GM23338 (cell line): ENCODE measurements around the gene FAM13B. TPM values are rescaled to one million over a fixed set of nuclear protein-coding genes. Genes with fewer than 3 reads are reported as not detected.

ENCODE experiments used
- ATAC-seq: fragments of 200-7000 bp; cut with Tn5 transposase; 3 replicates; pipeline ENCODE4 v1.9.1; 2020
- DNase-seq: peaks from one replicate; pipeline ENCODE4 v3.0.0-alpha.2; 2015; ENCODE audit warnings: low spot score
- H2AFZ ChIP-seq: fragments of 200-600 bp; sonication (generic); 2 replicates; pipeline ENCODE4 v1.8.0; 2016; ENCODE audit warnings: antibody characterized with exemption, mild to moderate bottlenecking, moderate library complexity
- H3F3A ChIP-seq: fragments of 200-600 bp; sonication (generic); replicated peaks from 2 replicates; pipeline ENCODE4 v1.8.0; 2017; ENCODE audit warnings: antibody characterized with exemption, mixed run types, low read depth
- H3K27ac ChIP-seq: fragments of 200-600 bp; sonication (generic); 2 replicates; pipeline ENCODE4 v1.6.1; 2016; ENCODE audit warnings: low read depth
- H3K27me3 ChIP-seq: fragments of 200-600 bp; sonication (generic); 2 replicates; pipeline ENCODE4 v1.8.0; 2016; ENCODE audit warnings: mild to moderate bottlenecking, mixed run types, moderate library complexity; ENCODE audit not compliant: insufficient read depth
- H3K36me3 ChIP-seq: fragments of 200-600 bp; sonication (generic); 2 replicates; pipeline ENCODE4 v1.8.0; 2016; ENCODE audit warnings: mild to moderate bottlenecking; ENCODE audit not compliant: insufficient read depth
- H3K4me1 ChIP-seq: fragments of 200-600 bp; sonication (generic); 2 replicates; pipeline ENCODE4 v1.8.0; 2016; ENCODE audit warnings: mild to moderate bottlenecking, moderate library complexity; ENCODE audit not compliant: insufficient read depth
- H3K4me2 ChIP-seq: fragments of 200-600 bp; sonication (generic); 2 replicates; pipeline ENCODE4 v1.7.1; 2017; ENCODE audit warnings: mixed run types
- H3K4me3 ChIP-seq: fragments of 200-600 bp; sonication (generic); 2 replicates; pipeline ENCODE4 v1.6.1; 2016; ENCODE audit warnings: mixed run types
- H3K79me2 ChIP-seq: fragments of 200-600 bp; sonication (generic); replicated peaks from 2 replicates; pipeline ENCODE4 v1.8.0; 2017; ENCODE audit warnings: mild to moderate bottlenecking; ENCODE audit not compliant: insufficient read depth
- H3K9me2 ChIP-seq: fragments of 200-600 bp; sonication (generic); 2 replicates; pipeline ENCODE4 v1.8.0; 2017; ENCODE audit not compliant: insufficient read depth
- H4K20me1 ChIP-seq: fragments of 200-600 bp; sonication (generic); replicated peaks from 2 replicates; pipeline ENCODE4 v1.8.0; 2017; ENCODE audit warnings: mild to moderate bottlenecking; ENCODE audit not compliant: insufficient read depth
- H3K27ac Mint-ChIP-seq: 2 replicates; pipeline ENCODE4 v1.8.0; 2020; ENCODE audit warnings: inconsistent platforms, mild to moderate bottlenecking, moderate library complexity, mixed read lengths
- H3K27me3 Mint-ChIP-seq: 3 replicates; pipeline ENCODE4 v1.8.0; 2022; ENCODE audit warnings: low read depth, mild to moderate bottlenecking, moderate library complexity, mixed read lengths, inconsistent platforms; ENCODE audit not compliant: insufficient read depth, poor library complexity
- H3K36me3 Mint-ChIP-seq: 3 replicates; pipeline ENCODE4 v1.8.0; 2021; ENCODE audit warnings: low read depth, mild to moderate bottlenecking, inconsistent platforms, moderate library complexity, mixed read lengths
- H3K4me1 Mint-ChIP-seq: 3 replicates; pipeline ENCODE4 v1.8.0; 2020; ENCODE audit warnings: mild to moderate bottlenecking, inconsistent platforms, mixed read lengths
- H3K4me3 Mint-ChIP-seq: 3 replicates; pipeline ENCODE4 v1.8.0; 2021; ENCODE audit warnings: moderate library complexity, mild to moderate bottlenecking, inconsistent platforms, mixed read lengths
- H3K9me3 Mint-ChIP-seq: 3 replicates; pipeline ENCODE4 v1.8.0; 2020; ENCODE audit warnings: moderate library complexity, mild to moderate bottlenecking, inconsistent platforms, mixed read lengths
- CREB1 ChIP-seq: fragments of 250-450 bp; sonication (Bioruptor Pico); IDR thresholded peaks from 2 replicates; pipeline ENCODE4 v1.5.0; 2020; ENCODE audit warnings: low read depth, mild to moderate bottlenecking, moderate library complexity
- CTCF ChIP-seq, 2 experiments: fragments of 200-600 bp in 1 of 2; sonication (generic) in 1 of 2; conservative IDR thresholded peaks; 2 replicates each; pipeline versions ENCODE4 v1.5.1 to v1.6.1; 2016 to 2017; ENCODE audit warnings: antibody characterized with exemption in 2 of 2, low read depth in 2 of 2, mild to moderate bottlenecking in 2 of 2, moderate library complexity in 1 of 2
- EZH2phosphoT487 ChIP-seq: fragments of 200-600 bp; sonication (generic); IDR thresholded peaks from one replicate; pipeline ENCODE4 v1.8.1; 2018; ENCODE audit warnings: antibody characterized with exemption; ENCODE audit not compliant: unreplicated experiment
- NANOG ChIP-seq: IDR thresholded peaks from 2 replicates; pipeline ENCODE4 v1.6.1; 2016; ENCODE audit warnings: antibody characterized with exemption, borderline replicate concordance
- POLR2AphosphoS5 ChIP-seq: IDR thresholded peaks from 2 replicates; pipeline ENCODE4 v1.6.1; 2016; ENCODE audit warnings: antibody characterized with exemption, low read depth
- STAT1 ChIP-seq: IDR thresholded peaks from one replicate; pipeline ENCODE4 v1.6.1; 2016; ENCODE audit warnings: antibody characterized with exemption; ENCODE audit not compliant: unreplicated experiment
- ZNF114 ChIP-seq: fragments of 250-450 bp; sonication (Bioruptor Pico); IDR thresholded peaks from 2 replicates; pipeline ENCODE4 v1.5.0; 2020; ENCODE audit warnings: mild to moderate bottlenecking, moderate library complexity
- ZNF331 ChIP-seq: fragments of 250-450 bp; sonication (Bioruptor Pico); IDR thresholded peaks from 2 replicates; pipeline ENCODE4 v1.5.0; 2020; ENCODE audit warnings: low read depth, mild to moderate bottlenecking, moderate library complexity
- ZNF462 ChIP-seq: fragments of 250-450 bp; sonication (Bioruptor Pico); IDR thresholded peaks from 2 replicates; pipeline ENCODE4 v1.5.0; 2020; ENCODE audit warnings: mild to moderate bottlenecking, moderate library complexity
- polyA plus RNA-seq: library from polyadenylated mRNA; unstranded; fragments of >200 nt; fragmentation: Nextera tagmentation; extraction: Ambion mirVana; gene quantifications from 2 replicates; pipeline ENCODE4 v1.2.1, GENCODE V29; 2016
- total RNA-seq: library from RNA; depleted of rRNA; stranded (reverse); fragments of >200 nt; shearing (Covaris generic); gene quantifications from 2 replicates; pipeline ENCODE4 v1.2.3, GENCODE V29; 2014

FAM13B gene
- total and polyA plus RNA-seq, 2 experiments from 2014 or later, result 12.9 to 30.2 TPM

GRCh38 chr5:137959488-137959887 is 73.4 kb downstream of the FAM13B start (continued):
- no peak for TF ChIP-seq ZNF331 (CRISPR knock-in tag)
- no peak for TF ChIP-seq EZH2phosphoT487
- no peak for TF ChIP-seq CREB1 (CRISPR knock-in tag)
- TF ChIP-seq CTCF (conservative IDR thresholded peaks at IDR 0.05; ENCODE audit: low read depth in 2 of 2), result no peak
- TF ChIP-seq STAT1, result no peak
- no peak for TF ChIP-seq ZNF114 (CRISPR knock-in tag)

GRCh38 chr5:137957948-137958347 is 74.9 kb downstream of the FAM13B start:
- TF ChIP-seq STAT1 (no peak), CREB1 (CRISPR knock-in tag) (no peak), NANOG (no peak)
- no peak overlapping the region for H3K27ac Mint-ChIP-seq
- no peak for ATAC-seq

GRCh38 chr5:137954131-137954879 is 78.6 kb downstream of the FAM13B start:
- H3F3A ChIP-seq, result no peaks in the 10 kb centered on the region
- H3K36me3 ChIP-seq, result peaks cover 25% of the 10 kb centered on the region
- no peak overlapping the region for H3K4me2 ChIP-seq
- no peak overlapping the region for H3K27ac Mint-ChIP-seq
- no peaks in the 10 kb centered on the region for H4K20me1 ChIP-seq
- H3K4me3 Mint-ChIP-seq, result no peak overlapping the region
- no peaks in the 10 kb centered on the region for H3K79me2 ChIP-seq
- no peaks in the 10 kb centered on the region for H3K4me1 ChIP-seq
- no peaks in the 10 kb centered on the region for H3K9me3 Mint-ChIP-seq
- H3K4me3 ChIP-seq, result no peak overlapping the region
- no peaks in the 10 kb centered on the region for H3K27me3 ChIP-seq
- no peak overlapping the region for H2AFZ ChIP-seq
- no peaks in the 10 kb centered on the region for H3K27me3 Mint-ChIP-seq
- no peaks in the 10 kb centered on the region for H3K9me2 ChIP-seq
- peaks cover 40% of the 10 kb centered on the region for H3K36me3 Mint-ChIP-seq
- H3K4me1 Mint-ChIP-seq, result no peaks in the 10 kb centered on the region
- H3K27ac ChIP-seq, result no peak overlapping the region
- no peak for ATAC-seq
- DNase-seq, result no peak
- TF ChIP-seq POLR2AphosphoS5, result no peak
- no peak for TF ChIP-seq ZNF331 (CRISPR knock-in tag)
- TF ChIP-seq ZNF462 (CRISPR knock-in tag), result no peak
- TF ChIP-seq ZNF114 (CRISPR knock-in tag), result no peak
- no peak for TF ChIP-seq CREB1 (CRISPR knock-in tag)

More at GRCh38 chr5:137957948-137958347, 74.9 kb downstream of the FAM13B start:
- Histone ChIP-seq H3K4me3 (no peak overlapping the region), H3K4me2 (no peak overlapping the region), H3F3A (no peaks in the 10 kb centered on the region; the same call in 1 of the 2 replicates), H4K20me1 (0 out of 2 replicates have a peak, but pooled peaks cover 6% of the 10 kb centered on the region), H3K27me3 (no peaks in the 10 kb centered on the region), H3K4me1 (no peaks in the 10 kb centered on the region), H3K9me2 (no peaks in the 10 kb centered on the region), H3K79me2 (no peaks in the 10 kb centered on the region), H3K27ac (no peak overlapping the region), H3K36me3 (peaks cover 14% of the 10 kb centered on the region), H2AFZ (no peak overlapping the region)
- Mint-ChIP-seq H3K4me3 (no peak overlapping the region), H3K9me3 (no peaks in the 10 kb centered on the region), H3K4me1 (no peaks in the 10 kb centered on the region), H3K27me3 (no peaks in the 10 kb centered on the region), H3K36me3 (peaks cover 25% of the 10 kb centered on the region)
- DNase-seq, result no peak
